Uterus (tissue), 4 donors: ENCODE data around the gene SLC43A3. TPM values are rescaled to one million over a fixed set of nuclear protein-coding genes. Genes with fewer than 3 reads are reported as not detected.

Experiments
- DNase-seq, 2 donors: peaks; one replicate each; pipeline ENCODE4 v3.0.0-alpha.2; 2019 to 2020
- H3K27ac ChIP-seq, 2 donors: fragments of 200-600 bp; sonication (generic); 1 replicate in 1 of 2; 2 replicates in 1 of 2; pipeline ENCODE4 v1.5.1; 2016 to 2018
- H3K27me3 ChIP-seq, 2 donors: fragments of 200-600 bp; sonication (generic); one replicate each; pipeline ENCODE4 v1.5.1; 2018 to 2019; ENCODE audit warnings: control low read depth in 1 of 2
- H3K36me3 ChIP-seq, 2 donors: fragments of 200-600 bp; sonication (generic); one replicate each; pipeline ENCODE4 v1.5.1; 2019; ENCODE audit warnings: control low read depth in 1 of 2
- H3K4me1 ChIP-seq, 2 donors: fragments of 200-600 bp; sonication (generic); one replicate each; pipeline ENCODE4 v1.5.1; 2018 to 2019; ENCODE audit warnings: control low read depth in 1 of 2
- H3K4me3 ChIP-seq, 2 donors: fragments of 200-600 bp; sonication (generic); 1 replicate in 1 of 2; 2 replicates in 1 of 2; pipeline ENCODE4 v1.5.1; 2018 to 2019; ENCODE audit warnings: mild to moderate bottlenecking in 1 of 2
- H3K9me3 ChIP-seq, 2 donors: fragments of 200-600 bp; sonication (generic); one replicate each; pipeline ENCODE4 v1.5.1; 2019; ENCODE audit warnings: control low read depth in 1 of 2
- CTCF ChIP-seq, 4 experiments: fragments of 200-600 bp in 2 of 4; fragments of 450-650 bp in 2 of 4; sonication (generic) in 2 of 4; IDR thresholded peaks; one replicate each; pipeline ENCODE4 v1.5.1; 2016 to 2019; ENCODE audit warnings: antibody characterized with exemption in 4 of 4, mild to moderate bottlenecking in 2 of 4, moderate library complexity in 1 of 4
- POLR2A ChIP-seq, 2 donors: fragments of 450-650 bp; IDR thresholded peaks; one replicate each; pipeline ENCODE4 v1.6.1; 2016; ENCODE audit warnings: antibody characterized with exemption in 2 of 2, mild to moderate bottlenecking in 1 of 2, moderate library complexity in 1 of 2
- intact Hi-C: fragments of 100-400 bp; cut with DNase I; formaldehyde crosslinking; loops from one replicate; pipeline ENCODE4 v1.15.1; 2023; ENCODE audit warnings: low total_unique reads
- total RNA-seq, 4 donors: library from RNA; depleted of rRNA in 3 of 4; stranded (reverse); fragments of >200 nt in 3 of 4; gene quantifications; one replicate each; pipeline versions ENCODE4 v1.1.0 to v1.2.4, GENCODE V29; 2014 to 2023
- donor health status: DM: yes; HTN: yes; CAD: no.

SLC43A3 gene
- total RNA-seq, 4 donors from 2014 or later = 44.1 to 333 (median 102) TPM

GRCh38 chr11:57379732-57380131 is 47.2 kb downstream of the SLC43A3 start:
- H3K27ac ChIP-seq = no peak overlapping the region
- DNase-seq = no peak
- H3K36me3 ChIP-seq = no peaks in the 10 kb centered on the region
- intact Hi-C loops = no loop called here
- no peaks in the 10 kb centered on the region for H3K27me3 ChIP-seq
- no peak overlapping the region for H3K4me3 ChIP-seq
- TF ChIP-seq POLR2A (IDR thresholded peaks at IDR 0.05) (no peak), CTCF (IDR thresholded peaks at IDR 0.05) (no peak)
- H3K4me1 ChIP-seq = no peaks in the 10 kb centered on the region
- H3K9me3 ChIP-seq = no peaks in the 10 kb centered on the region

GRCh38 chr11:57378186-57378585 is 48.7 kb downstream of the SLC43A3 start:
- no peaks in the 10 kb centered on the region for H3K9me3 ChIP-seq
- intact Hi-C loops = no loop called here
- H3K27me3 ChIP-seq = no peaks in the 10 kb centered on the region
- no peaks in the 10 kb centered on the region for H3K4me1 ChIP-seq
- H3K27ac ChIP-seq = no peak overlapping the region
- H3K4me3 ChIP-seq = no peak overlapping the region
- no peak for DNase-seq
- no peaks in the 10 kb centered on the region for H3K36me3 ChIP-seq
- TF ChIP-seq CTCF (IDR thresholded peaks at IDR 0.05) (no peak), POLR2A (IDR thresholded peaks at IDR 0.05) (no peak)

- DNase-seq = no peak
- H3K4me1 ChIP-seq = no peaks in the 10 kb centered on the region
- H3K4me3 ChIP-seq = no peak overlapping the region
These were observed 49.8 kb downstream of the SLC43A3 start for GRCh38 chr11:57377107-57377506.

GRCh38 chr11:57376095-57377090 is 50.5 kb downstream of the SLC43A3 start:
- H3K36me3 ChIP-seq = no peaks in the 10 kb centered on the region
- intact Hi-C loops = no loop called here
- H3K4me3 ChIP-seq = no peak overlapping the region
- no peaks in the 10 kb centered on the region for H3K27me3 ChIP-seq
- TF ChIP-seq CTCF (IDR thresholded peaks at IDR 0.05) = no peak
- TF ChIP-seq POLR2A (IDR thresholded peaks at IDR 0.05) = no peak
- H3K4me1 ChIP-seq = no peaks in the 10 kb centered on the region
- no peaks in the 10 kb centered on the region for H3K9me3 ChIP-seq
- DNase-seq = no peak
- no peak overlapping the region for H3K27ac ChIP-seq

More at GRCh38 chr11:57377107-57377506, 49.8 kb downstream of the SLC43A3 start:
- no peaks in the 10 kb centered on the region for H3K9me3 ChIP-seq
- no peaks in the 10 kb centered on the region for H3K36me3 ChIP-seq
- TF ChIP-seq CTCF (IDR thresholded peaks at IDR 0.05) (no peak), POLR2A (IDR thresholded peaks at IDR 0.05) (no peak)
- no peak overlapping the region for H3K27ac ChIP-seq
- intact Hi-C loops = no loop called here
- no peaks in the 10 kb centered on the region for H3K27me3 ChIP-seq

- Histone ChIP-seq H3K36me3 (no peaks in the 10 kb centered on the region), H3K9me3 (no peaks in the 10 kb centered on the region), H3K27ac (no peak overlapping the region), H3K4me1 (no peaks in the 10 kb centered on the region), H3K27me3 (no peaks in the 10 kb centered on the region), H3K4me3 (no peak overlapping the region)
- DNase-seq = no peak
- TF ChIP-seq CTCF (IDR thresholded peaks at IDR 0.05) = no peak
- TF ChIP-seq POLR2A (IDR thresholded peaks at IDR 0.05) = no peak
- intact Hi-C loops = no loop called here
These were observed 51.4 kb downstream of the SLC43A3 start for GRCh38 chr11:57375490-57375889.
